HG03460 (cell line): ENCODE results near the gene CNFN.

Experiments
- ATAC-seq: cut with Tn5 transposase; IDR thresholded peaks from one replicate; pipeline ENCODE4 v1.9.1; 2021; ENCODE audit not compliant: unreplicated experiment

Gene CNFN

DNA sequence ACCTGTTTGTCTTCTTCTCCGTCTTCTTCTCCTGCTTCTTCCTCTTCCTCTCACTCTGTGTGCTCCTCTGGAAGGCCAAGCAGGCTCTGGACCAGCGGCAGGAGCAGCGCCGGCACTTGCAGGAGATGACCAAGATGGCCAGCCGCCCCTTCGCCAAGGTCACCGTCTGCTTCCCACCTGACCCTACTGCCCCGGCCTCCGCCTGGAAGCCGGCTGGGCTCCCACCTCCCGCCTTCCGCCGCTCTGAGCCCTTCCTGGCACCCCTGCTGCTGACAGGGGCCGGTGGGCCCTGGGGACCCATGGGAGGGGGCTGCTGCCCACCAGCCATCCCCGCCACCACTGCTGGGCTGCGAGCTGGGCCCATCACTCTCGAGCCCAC, 13.9 kb downstream of the CNFN start:
- no peak for ATAC-seq

- ATAC-seq, result no peak
These were observed 14.5 kb downstream of the CNFN start for GRCh38 chr19:42375415-42376176.

- no peak for ATAC-seq
These were observed 15.2 kb downstream of the CNFN start for GRCh38 chr19:42374826-42375376.

DNA sequence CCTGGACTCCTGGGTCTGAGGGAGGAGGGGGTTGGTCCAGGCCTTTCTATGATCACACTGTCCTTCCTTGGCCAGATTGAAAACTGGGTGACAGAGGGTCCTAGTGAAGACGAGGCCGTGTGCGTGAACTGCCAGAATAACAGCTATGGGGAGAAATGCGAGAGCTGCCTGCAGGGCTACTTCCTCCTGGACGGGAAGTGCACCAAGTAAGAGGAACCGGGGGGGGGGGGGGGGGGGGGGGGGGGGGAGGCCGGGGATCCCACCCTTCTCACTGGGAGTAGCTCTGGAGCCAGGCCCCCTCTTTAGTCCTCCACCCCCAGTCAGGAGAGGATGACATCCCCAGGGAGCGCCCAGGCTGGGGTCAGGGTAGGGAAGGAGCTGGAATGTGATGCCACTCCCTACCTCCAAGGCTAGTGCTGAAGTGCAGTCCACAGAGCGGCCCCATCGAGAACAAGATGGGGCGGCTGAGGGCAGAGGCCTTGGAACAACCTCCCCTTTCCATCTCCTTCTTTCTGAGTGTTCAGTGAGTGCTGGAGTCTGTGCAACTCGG, 19.4 kb downstream of the CNFN start:
- no peak for ATAC-seq

- no peak for ATAC-seq
These were observed 20.0 kb downstream of the CNFN start for GRCh38 chr19:42370068-42370520.

DNA sequence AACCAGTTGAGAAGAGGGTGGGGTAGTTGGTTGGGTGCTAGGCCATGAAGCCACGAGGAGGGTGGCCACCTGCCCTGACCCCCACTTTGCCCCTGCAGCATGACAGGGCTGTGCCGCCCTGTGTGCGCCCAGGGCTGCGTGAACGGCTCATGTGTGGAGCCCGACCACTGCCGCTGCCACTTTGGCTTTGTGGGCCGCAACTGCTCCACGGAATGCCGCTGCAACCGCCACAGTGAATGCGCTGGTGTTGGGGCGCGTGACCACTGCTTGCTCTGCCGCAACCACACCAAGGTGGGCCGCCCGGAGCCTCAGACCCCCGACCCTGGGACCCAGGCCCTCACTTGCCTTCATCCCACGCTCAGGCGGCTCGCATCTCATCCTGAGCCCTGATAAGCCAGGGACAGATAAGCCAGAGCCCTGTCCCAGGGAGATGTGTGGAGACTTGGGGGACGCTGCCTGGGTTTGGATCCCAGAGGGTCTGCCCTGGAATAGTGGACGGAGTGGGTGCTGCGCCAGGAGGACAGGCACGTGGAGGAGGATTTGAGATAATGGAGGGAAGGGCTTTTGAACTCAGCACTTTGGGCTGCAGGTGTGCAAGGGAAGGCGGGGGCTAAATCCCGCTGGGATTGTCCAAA, 20.5 kb downstream of the CNFN start:
- ATAC-seq, result no peak

- ATAC-seq, result no peak
These were observed 21.3 kb downstream of the CNFN start for GRCh38 chr19:42368765-42369164.

DNA sequence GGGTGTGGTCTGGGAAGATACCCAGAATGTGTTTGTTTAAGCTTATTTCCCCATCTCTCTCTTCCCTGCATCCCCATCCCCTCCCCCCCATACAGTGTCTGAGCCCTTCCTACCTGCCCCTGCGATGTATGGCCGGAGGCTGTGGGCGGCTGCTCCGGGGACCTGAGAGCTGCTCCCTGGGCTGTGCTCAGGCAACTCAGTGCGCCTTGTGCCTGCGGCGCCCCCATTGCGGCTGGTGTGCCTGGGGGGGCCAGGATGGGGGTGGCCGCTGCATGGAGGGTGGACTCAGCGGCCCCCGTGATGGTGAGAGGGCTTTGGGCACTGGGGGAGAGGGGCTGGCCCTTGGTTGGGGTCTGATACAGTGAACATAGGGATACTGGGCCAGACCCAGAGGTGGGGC, 21.7 kb downstream of the CNFN start:
- ATAC-seq, result no peak

DNA sequence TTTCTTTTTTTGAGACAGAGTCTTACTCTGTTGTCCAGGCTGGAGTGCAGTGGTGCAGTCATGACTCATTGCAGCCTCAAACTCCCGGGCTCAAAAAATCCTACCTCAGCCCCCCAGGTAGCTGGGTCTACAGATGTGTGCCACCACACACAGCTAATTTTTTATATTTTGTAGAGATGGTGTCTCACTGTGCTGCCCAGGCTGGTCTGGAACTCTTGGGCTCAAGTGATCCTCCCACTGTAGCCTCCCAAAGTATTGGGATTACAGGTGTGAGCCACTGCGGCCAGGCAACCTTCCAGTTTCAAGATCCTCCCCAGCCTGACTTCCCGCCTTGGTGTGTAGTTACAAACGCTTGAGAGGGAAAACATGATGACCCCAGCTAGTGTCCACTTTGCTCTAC, 22.2 kb downstream of the CNFN start:
- ATAC-seq, result no peak

GRCh38 chr19:42366673-42367072, 23.4 kb downstream of the CNFN start:
- no peak for ATAC-seq

DNA sequence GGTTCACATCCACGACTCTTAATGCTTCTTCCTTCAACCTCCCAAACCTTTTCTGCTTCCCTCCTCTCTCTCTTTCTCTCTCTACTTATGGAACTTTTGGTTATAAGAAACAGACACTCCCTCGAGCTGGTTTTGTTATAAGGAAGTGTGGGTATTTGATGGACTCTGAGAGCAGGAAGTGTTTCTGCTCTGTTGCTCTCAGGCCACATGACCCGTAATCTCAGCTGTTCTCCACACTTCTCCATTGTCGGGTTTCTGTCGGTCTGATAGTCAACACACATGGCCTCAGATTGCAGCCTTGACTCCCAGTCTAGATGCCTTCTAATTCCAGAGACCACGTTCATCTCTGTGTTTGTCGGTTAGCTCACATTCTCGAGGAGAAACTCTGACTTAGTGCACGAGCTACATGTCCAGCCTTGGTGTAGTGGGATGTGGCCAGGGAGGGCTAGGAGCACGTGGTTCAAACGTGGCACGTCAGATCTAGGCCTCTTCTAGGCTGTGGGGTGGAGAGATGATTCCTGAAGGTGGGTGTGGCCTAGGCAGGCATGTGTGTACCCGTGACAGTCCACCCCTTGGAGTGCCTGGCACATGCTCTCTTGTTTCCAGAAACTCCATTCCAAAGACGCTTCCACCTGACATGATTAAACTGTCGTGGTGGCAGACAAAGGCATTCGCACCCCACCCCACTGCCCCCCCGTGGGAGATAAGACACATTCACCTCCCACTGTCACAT, 26.3 kb downstream of the CNFN start:
- ATAC-seq, result no peak

DNA sequence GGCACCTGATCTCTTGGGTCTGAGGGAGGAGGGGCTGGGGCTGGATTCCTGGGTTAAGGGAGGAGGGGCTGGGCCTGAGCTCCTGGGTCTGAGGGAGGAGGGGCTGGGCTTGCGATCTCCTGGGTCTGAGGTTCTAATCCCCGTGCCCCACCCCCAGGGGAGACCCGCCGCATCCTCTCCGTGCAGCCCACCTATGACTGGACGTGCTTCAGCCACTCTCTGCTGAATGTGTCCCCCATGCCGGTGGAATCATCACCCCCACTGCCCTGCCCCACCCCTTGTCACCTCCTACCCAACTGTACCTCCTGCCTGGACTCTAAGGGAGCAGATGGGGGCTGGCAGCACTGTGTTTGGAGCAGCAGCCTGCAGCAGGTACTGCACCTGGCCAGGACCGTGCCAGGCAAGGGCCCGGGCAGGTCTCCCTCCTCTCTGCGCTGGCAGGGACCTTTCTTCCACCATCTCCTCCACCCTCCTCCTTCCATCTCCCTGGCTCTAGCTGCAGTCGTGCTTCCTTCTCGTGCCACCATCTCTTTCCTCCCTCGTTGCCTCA, 27.1 kb downstream of the CNFN start:
- no peak for ATAC-seq

- no peak for ATAC-seq
These were observed 27.8 kb downstream of the CNFN start for GRCh38 chr19:42362342-42362741.

GRCh38 chr19:42361545-42361910, 28.6 kb downstream of the CNFN start:
- no peak for ATAC-seq

GRCh38 chr19:42360787-42361544, 29.1 kb downstream of the CNFN start:
- no peak for ATAC-seq

DNA sequence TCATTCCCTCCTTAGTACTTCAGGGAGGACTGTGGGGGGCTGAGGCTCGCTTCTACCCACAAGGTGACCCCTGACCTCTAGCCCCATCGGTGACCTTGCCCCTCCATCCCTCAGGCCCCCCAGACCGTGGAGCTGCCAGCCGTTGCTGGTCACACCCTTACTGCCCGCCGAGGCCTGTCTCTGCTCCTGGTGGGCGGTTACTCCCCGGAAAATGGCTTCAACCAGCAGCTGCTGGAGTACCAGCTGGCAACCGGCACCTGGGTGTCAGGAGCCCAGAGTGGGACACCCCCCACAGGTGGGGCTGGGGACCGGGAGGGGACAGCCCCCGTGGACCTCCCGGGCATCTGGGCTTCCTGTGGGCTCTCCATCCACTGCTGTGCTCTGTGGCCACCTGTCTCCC, 32.8 kb downstream of the CNFN start:
- no peak for ATAC-seq

DNA sequence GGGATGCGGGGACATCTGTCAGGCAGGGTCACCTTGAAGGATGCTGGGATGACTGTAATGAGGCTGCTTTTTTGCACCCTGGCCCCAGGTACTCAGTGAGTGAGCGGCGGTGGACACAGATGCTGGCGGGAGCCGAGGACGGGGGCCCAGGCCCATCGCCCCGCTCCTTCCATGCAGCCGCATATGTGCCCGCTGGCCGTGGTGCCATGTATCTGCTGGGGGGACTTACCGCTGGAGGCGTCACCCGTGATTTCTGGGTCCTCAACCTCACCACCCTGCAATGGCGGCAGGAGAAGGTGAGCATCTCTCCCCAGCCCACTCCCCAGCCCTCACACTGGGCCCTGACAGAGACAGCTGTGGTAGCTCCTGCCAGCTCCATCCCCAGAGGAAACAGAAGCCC, 33.4 kb downstream of the CNFN start:
- ATAC-seq, result no peak

DNA sequence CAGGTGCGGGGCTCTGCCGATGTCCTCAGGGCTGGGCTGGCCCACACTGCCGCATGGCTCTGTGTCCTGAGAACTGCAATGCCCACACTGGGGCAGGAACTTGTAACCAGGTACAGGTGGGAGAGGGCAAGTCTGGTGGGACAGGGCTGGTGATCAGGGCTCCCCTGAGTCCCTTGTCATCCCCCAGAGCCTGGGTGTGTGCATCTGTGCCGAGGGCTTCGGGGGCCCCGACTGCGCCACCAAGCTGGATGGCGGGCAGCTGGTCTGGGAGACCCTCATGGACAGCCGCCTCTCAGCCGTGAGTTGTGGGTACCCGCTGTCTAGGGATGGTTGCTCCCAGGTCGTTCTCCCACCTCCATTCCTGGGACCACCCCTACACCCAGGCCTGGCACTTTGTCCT, 34.2 kb downstream of the CNFN start:
- no peak for ATAC-seq

DNA sequence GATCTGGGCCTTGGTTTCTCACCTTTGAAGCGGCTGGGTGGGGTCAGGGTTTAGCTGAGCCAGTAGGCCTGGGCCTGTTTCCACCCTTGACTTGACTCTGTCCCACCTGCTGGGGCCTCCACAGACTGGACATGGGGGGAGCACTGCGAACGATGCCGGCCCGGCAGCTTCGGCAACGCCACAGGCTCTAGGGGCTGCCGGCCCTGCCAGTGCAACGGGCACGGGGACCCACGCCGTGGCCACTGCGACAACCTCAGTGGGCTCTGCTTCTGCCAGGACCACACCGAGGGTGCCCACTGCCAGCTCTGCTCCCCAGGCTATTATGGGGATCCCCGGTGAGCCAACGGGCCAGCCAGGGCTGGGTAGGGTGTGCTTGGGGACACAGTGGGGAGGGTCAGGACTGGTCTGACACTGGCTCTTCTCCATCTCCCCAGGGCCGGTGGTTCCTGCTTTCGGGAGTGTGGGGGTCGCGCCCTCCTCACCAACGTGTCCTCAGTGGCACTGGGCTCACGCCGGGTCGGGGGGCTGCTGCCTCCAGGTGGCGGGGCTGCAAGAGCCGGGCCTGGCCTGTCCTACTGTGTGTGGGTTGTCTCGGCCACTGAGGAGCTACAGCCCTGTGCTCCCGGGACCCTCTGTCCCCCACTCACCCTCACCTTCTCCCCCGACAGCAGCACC, 36.6 kb downstream of the CNFN start:
- ATAC-seq, result no peak
